ENCODE measurements around the gene RBFA.

- TF ChIP-seq POLR2A (IDR thresholded peaks at IDR 0.05): peak in 1 of 2 donors; percentile 18
- TF ChIP-seq CTCF (IDR thresholded peaks at IDR 0.05): peak; percentile 20 to 46 (median 27)
Measured at GRCh38 chr18:80034068-80034851, at the start of gene RBFA.
